Measurements from ENCODE around the gene NMRAL1.

- TF ChIP-seq, protein P1, sequence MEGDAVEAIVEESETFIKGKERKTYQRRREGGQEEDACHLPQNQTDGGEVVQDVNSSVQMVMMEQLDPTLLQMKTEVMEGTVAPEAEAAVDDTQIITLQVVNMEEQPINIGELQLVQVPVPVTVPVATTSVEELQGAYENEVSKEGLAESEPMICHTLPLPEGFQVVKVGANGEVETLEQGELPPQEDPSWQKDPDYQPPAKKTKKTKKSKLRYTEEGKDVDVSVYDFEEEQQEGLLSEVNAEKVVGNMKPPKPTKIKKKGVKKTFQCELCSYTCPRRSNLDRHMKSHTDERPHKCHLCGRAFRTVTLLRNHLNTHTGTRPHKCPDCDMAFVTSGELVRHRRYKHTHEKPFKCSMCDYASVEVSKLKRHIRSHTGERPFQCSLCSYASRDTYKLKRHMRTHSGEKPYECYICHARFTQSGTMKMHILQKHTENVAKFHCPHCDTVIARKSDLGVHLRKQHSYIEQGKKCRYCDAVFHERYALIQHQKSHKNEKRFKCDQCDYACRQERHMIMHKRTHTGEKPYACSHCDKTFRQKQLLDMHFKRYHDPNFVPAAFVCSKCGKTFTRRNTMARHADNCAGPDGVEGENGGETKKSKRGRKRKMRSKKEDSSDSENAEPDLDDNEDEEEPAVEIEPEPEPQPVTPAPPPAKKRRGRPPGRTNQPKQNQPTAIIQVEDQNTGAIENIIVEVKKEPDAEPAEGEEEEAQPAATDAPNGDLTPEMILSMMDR (IDR thresholded peaks at IDR 0.05) = no peak
- no peak for TF ChIP-seq POLR2A (IDR thresholded peaks at IDR 0.05)
These were observed 49.3 kb upstream of the NMRAL1 start for GRCh38 chr16:4523686-4524085.

Data from uterus (tissue), 2 donors.